Neuronal stem cell (in vitro differentiated cells): ENCODE data around the gene PDSS1.

Source experiments
- DNase-seq: peaks from one replicate; pipeline ENCODE4 v3.0.0-alpha.2; 2013; ENCODE audit warnings: low spot score
- H2AFZ ChIP-seq: one replicate; pipeline ENCODE4 v1.6.1; 2013; ENCODE audit warnings: mild to moderate bottlenecking, low read length, inconsistent platforms
- H2AK5ac ChIP-seq: 2 replicates; pipeline ENCODE4 v1.6.1; 2013; ENCODE audit warnings: low read depth, mild to moderate bottlenecking, inconsistent platforms, low read length, moderate library complexity, mixed read lengths
- H2BK120ac ChIP-seq: 2 replicates; pipeline ENCODE4 v1.6.1; 2013; ENCODE audit warnings: low read depth, mild to moderate bottlenecking, inconsistent platforms, low read length, moderate library complexity, mixed read lengths
- H2BK12ac ChIP-seq: one replicate; pipeline ENCODE4 v1.6.1; 2013; ENCODE audit warnings: low read length, inconsistent platforms
- H2BK15ac ChIP-seq: 2 replicates; pipeline ENCODE4 v1.6.1; 2013; ENCODE audit warnings: mild to moderate bottlenecking, low read length, inconsistent platforms, mixed read lengths
- H2BK5ac ChIP-seq: one replicate; pipeline ENCODE4 v1.6.1; 2013; ENCODE audit warnings: inconsistent platforms, mild to moderate bottlenecking, low read length, moderate library complexity
- H3K14ac ChIP-seq: one replicate; pipeline ENCODE4 v1.6.1; 2013; ENCODE audit warnings: low read length, inconsistent platforms
- H3K18ac ChIP-seq: 2 replicates; pipeline ENCODE4 v1.6.1; 2013; ENCODE audit warnings: low read length, inconsistent platforms
- H3K23ac ChIP-seq: 2 replicates; pipeline ENCODE4 v1.6.1; 2013; ENCODE audit warnings: low read depth, mild to moderate bottlenecking, mixed read lengths, low read length, inconsistent platforms; ENCODE audit not compliant: poor library complexity
- H3K27ac ChIP-seq: replicated peaks from 3 replicates; pipeline ENCODE4 v1.5.1; 2013; ENCODE audit warnings: low read length, inconsistent platforms
- H3K27me3 ChIP-seq, 3 experiments: 2 replicates each; pipeline ENCODE4 v1.6.1; 2013; ENCODE audit warnings: low read length in 3 of 3, mild to moderate bottlenecking in 2 of 3, inconsistent platforms in 1 of 3, low read depth in 1 of 3, mixed read lengths in 1 of 3, moderate library complexity in 1 of 3; ENCODE audit not compliant: control insufficient read depth in 3 of 3, insufficient read depth in 3 of 3
- H3K36me3 ChIP-seq, 2 donors: replicated peaks in 1 of 2; 2 replicates each; pipeline ENCODE4 v1.6.1; 2013; ENCODE audit warnings: low read length in 2 of 2; ENCODE audit not compliant: control insufficient read depth in 2 of 2, insufficient read depth in 2 of 2
- H3K4ac ChIP-seq: 2 replicates; pipeline ENCODE4 v1.6.1; 2013; ENCODE audit warnings: inconsistent platforms, mild to moderate bottlenecking, low read length, moderate library complexity
- H3K4me1 ChIP-seq, 2 donors: 1 replicate in 1 of 2; 2 replicates in 1 of 2; pipeline ENCODE4 v1.6.1; 2013; ENCODE audit warnings: low read length in 2 of 2, low read depth in 1 of 2; ENCODE audit not compliant: control insufficient read depth in 2 of 2, insufficient read depth in 1 of 2
- H3K4me2 ChIP-seq: one replicate; pipeline ENCODE4 v1.6.1; 2013; ENCODE audit warnings: mild to moderate bottlenecking, low read length, inconsistent platforms; ENCODE audit not compliant: insufficient read depth, poor library complexity, severe bottlenecking
- H3K4me3 ChIP-seq, 2 donors: 2 replicates each; pipeline ENCODE4 v1.5.1; 2013; ENCODE audit warnings: low read length in 2 of 2, mild to moderate bottlenecking in 2 of 2, inconsistent platforms in 1 of 2, moderate library complexity in 1 of 2
- H3K79me1 ChIP-seq: one replicate; pipeline ENCODE4 v1.6.1; 2013; ENCODE audit warnings: low read depth, mild to moderate bottlenecking, inconsistent platforms, low read length, moderate library complexity
- H3K9ac ChIP-seq: one replicate; pipeline ENCODE4 v1.6.1; 2013; ENCODE audit warnings: mild to moderate bottlenecking, low read depth, low read length, inconsistent platforms; ENCODE audit not compliant: poor library complexity
- H3K9me3 ChIP-seq, 2 donors: replicated peaks in 1 of 2; 2 replicates each; pipeline versions ENCODE3 to v1.6.1; 2013; ENCODE audit warnings: low read length in 2 of 2, mild to moderate bottlenecking in 2 of 2, inconsistent platforms in 1 of 2, low read depth in 1 of 2, mixed read lengths in 1 of 2, moderate library complexity in 1 of 2; ENCODE audit not compliant: control insufficient read depth in 2 of 2, insufficient read depth in 1 of 2
- H4K8ac ChIP-seq: one replicate; pipeline ENCODE4 v1.6.1; 2013; ENCODE audit warnings: low read depth, mild to moderate bottlenecking, inconsistent platforms, low read length, moderate library complexity
- H4K91ac ChIP-seq: one replicate; pipeline ENCODE4 v1.6.1; 2013; ENCODE audit warnings: low read length, low read depth, mild to moderate bottlenecking, inconsistent platforms; ENCODE audit not compliant: poor library complexity
- WGBS, 2 donors: extraction: QIAGEN DNeasy Blood & Tissue Kit; methylation state at CpG; one replicate each; pipeline ENCODE4 v1.1.7; 2013; ENCODE audit warnings: missing lambda C conversion rate in 2 of 2, mixed read lengths in 1 of 2; ENCODE audit not compliant: insufficient read length in 2 of 2, insufficient replicate concordance in 1 of 2; ENCODE audit errors: extremely low coverage in 2 of 2; 5-methylcytosine and 5-hydroxymethylcytosine counted together

Gene PDSS1

GRCh38 chr10:26743091-26743490, 45.6 kb downstream of the PDSS1 start:
- no peaks in the 10 kb centered on the region for H3K79me1 ChIP-seq

GRCh38 chr10:26743841-26744240, 46.3 kb downstream of the PDSS1 start:
- H3K36me3 ChIP-seq, result peaks cover 5 to 94% of the 10 kb centered on the region in 2 donors
- WGBS, 2 donors, result no CpG with 5 or more reads among the region's 1 CpG

More at GRCh38 chr10:26743091-26743490, 45.6 kb downstream of the PDSS1 start:
- Histone ChIP-seq H2BK120ac (no peak overlapping the region), H3K9me3 (no peaks in the 10 kb centered on the region), H3K4ac (no peak overlapping the region), H3K18ac (no peak overlapping the region), H3K4me1 (no peaks in the 10 kb centered on the region), H4K8ac (no peak overlapping the region), H3K36me3 (peaks cover 5 to 94% of the 10 kb centered on the region in 2 donors), H2AFZ (no peak overlapping the region), H3K4me2 (no peak overlapping the region), H3K23ac (no peak overlapping the region), H3K27ac (no peak overlapping the region), H3K9ac (no peak overlapping the region), H3K14ac (no peak overlapping the region), H2AK5ac (no peak overlapping the region), H4K91ac (no peak overlapping the region), H2BK15ac (no peak overlapping the region), H2BK12ac (no peak overlapping the region), H2BK5ac (no peak overlapping the region), H3K4me3 (no peak overlapping the region), H3K27me3 (no peaks in the 10 kb centered on the region)
- WGBS, 2 donors, result no CpG with 5 or more reads among the region's 2 CpGs
- no peak for DNase-seq

GRCh38 chr10:26746061-26746460, 48.6 kb downstream of the PDSS1 start:
- H3K4me1 ChIP-seq, result no peaks in the 10 kb centered on the region
- WGBS, 2 donors, result no CpG with 5 or more reads among the region's 5 CpGs
- no peaks in the 10 kb centered on the region for H3K79me1 ChIP-seq
- no peak for DNase-seq
- no peak overlapping the region for H2BK5ac ChIP-seq
- H3K9ac ChIP-seq, result no peak overlapping the region
- no peak overlapping the region for H2BK15ac ChIP-seq
- no peaks in the 10 kb centered on the region for H3K27me3 ChIP-seq
- H3K4me2 ChIP-seq, result no peak overlapping the region
- no peak overlapping the region for H2BK12ac ChIP-seq
- H2BK120ac ChIP-seq, result no peak overlapping the region
- peaks cover 5 to 92% of the 10 kb centered on the region in 2 donors for H3K36me3 ChIP-seq
- H3K14ac ChIP-seq, result no peak overlapping the region
- no peak overlapping the region for H3K4ac ChIP-seq
- H3K4me3 ChIP-seq, result no peak overlapping the region
- H3K9me3 ChIP-seq, result no peaks in the 10 kb centered on the region
- H2AFZ ChIP-seq, result no peak overlapping the region
- no peak overlapping the region for H3K23ac ChIP-seq
- H3K27ac ChIP-seq, result no peak overlapping the region
- H4K8ac ChIP-seq, result no peak overlapping the region
- H3K18ac ChIP-seq, result no peak overlapping the region
- H4K91ac ChIP-seq, result no peak overlapping the region
- H2AK5ac ChIP-seq, result no peak overlapping the region

More at GRCh38 chr10:26743841-26744240, 46.3 kb downstream of the PDSS1 start:
- Histone ChIP-seq H2BK15ac (no peak overlapping the region), H3K9ac (no peak overlapping the region), H3K27me3 (no peaks in the 10 kb centered on the region), H3K79me1 (no peaks in the 10 kb centered on the region), H3K4ac (no peak overlapping the region), H3K23ac (no peak overlapping the region), H3K9me3 (no peaks in the 10 kb centered on the region), H2BK120ac (no peak overlapping the region), H3K18ac (no peak overlapping the region), H2BK12ac (no peak overlapping the region), H4K8ac (no peak overlapping the region), H3K27ac (no peak overlapping the region), H2AFZ (no peak overlapping the region), H3K4me1 (no peaks in the 10 kb centered on the region), H3K4me3 (no peak overlapping the region), H3K14ac (no peak overlapping the region), H3K4me2 (no peak overlapping the region), H2BK5ac (no peak overlapping the region), H4K91ac (no peak overlapping the region), H2AK5ac (no peak overlapping the region)
- no peak for DNase-seq

- Histone ChIP-seq H3K4me3 (no peak overlapping the region), H3K27ac (no peak overlapping the region), H3K4me2 (no peak overlapping the region), H3K23ac (no peak overlapping the region), H2BK120ac (no peak overlapping the region), H3K27me3 (no peaks in the 10 kb centered on the region), H3K18ac (no peak overlapping the region), H2BK5ac (no peak overlapping the region), H2AFZ (no peak overlapping the region), H2AK5ac (no peak overlapping the region), H4K8ac (no peak overlapping the region), H2BK15ac (no peak overlapping the region), H3K4ac (no peak overlapping the region), H2BK12ac (no peak overlapping the region), H3K4me1 (peaks cover 0 to 7% of the 10 kb centered on the region in 2 donors), H4K91ac (no peak overlapping the region), H3K79me1 (no peaks in the 10 kb centered on the region), H3K9ac (no peak overlapping the region), H3K36me3 (peaks cover 2 to 39% of the 10 kb centered on the region in 2 donors), H3K9me3 (no peaks in the 10 kb centered on the region), H3K14ac (no peak overlapping the region)
- WGBS, 2 donors, result no CpG with 5 or more reads among the region's 4 CpGs
- no peak for DNase-seq
These were observed 58.0 kb downstream of the PDSS1 start for GRCh38 chr10:26755443-26755903.
